A549 (cell line): ENCODE measurements around the gene SYNE2. TPM values are rescaled to one million over a fixed set of nuclear protein-coding genes. Genes with fewer than 3 reads are reported as not detected.

Source experiments
- ATAC-seq, 2 experiments: fragments of 200-7000 bp in 1 of 2; fragments of >200 bp in 1 of 2; cut with Nextera tagmentation in 1 of 2; cut with Tn5 transposase in 1 of 2; 3 replicates each; pipeline versions ENCODE4 v1.8.0 to v1.9.1; 2018 to 2020; ENCODE audit warnings: mild to moderate bottlenecking in 1 of 2, moderate library complexity in 1 of 2
- CTCF ChIA-PET: fragments of 300-600 bp; sonication (Branson Sonifier 250); formaldehyde crosslinking; extraction: SDS; loops from one replicate; lab custom pipeline; 2021; ENCODE audit warnings: antibody characterized with exemption, inconsistent platforms; lab: Yijun Ruan, JAX
- POLR2A ChIA-PET: fragments of 350-600 bp; formaldehyde crosslinking; extraction: SDS; loops from one replicate; lab custom pipeline; 2021; ENCODE audit warnings: antibody characterized with exemption, inconsistent platforms; lab: Yijun Ruan, JAX
- DNase-seq, 2 experiments: peaks; one replicate each; pipeline versions ENCODE4 v3.0.0 to v3.0.0-alpha.2; 2011 to 2016; ENCODE audit warnings: low read depth in 1 of 2, low spot score in 1 of 2
- FAIRE-seq: peaks from 2 replicates; lab custom pipeline; 2011; peaks lifted over from hg19 to GRCh38; lab: Jason Lieb, UNC
- H3K27ac ChIP-seq, 2 experiments: fragments of >200 bp; sonication (Bioruptor Twin); formaldehyde crosslinking; 3 replicates each; pipeline ENCODE4 v1.5.1; 2016 to 2017
- H3K4me1 ChIP-seq: fragments of >200 bp; sonication (Bioruptor Twin); formaldehyde crosslinking; 3 replicates; pipeline ENCODE4 v1.6.1; 2016
- H3K4me2 ChIP-seq: fragments of >200 bp; sonication (Bioruptor Twin); formaldehyde crosslinking; 3 replicates; pipeline ENCODE4 v1.6.1; 2016
- H3K4me3 ChIP-seq: fragments of >200 bp; sonication (Bioruptor Twin); formaldehyde crosslinking; 3 replicates; pipeline ENCODE4 v1.5.1; 2016
- H3K9me3 ChIP-seq: fragments of >200 bp; sonication (Bioruptor Twin); formaldehyde crosslinking; 3 replicates; pipeline ENCODE4 v1.6.1; 2016
- BHLHE40 ChIP-seq: IDR thresholded peaks from 2 replicates; pipeline ENCODE4 v1.6.1; 2012; ENCODE audit warnings: low read depth, low read length, inconsistent platforms
- CEBPB ChIP-seq, 2 experiments: fragments of >200 bp in 1 of 2; sonication (Bioruptor Twin) in 1 of 2; formaldehyde crosslinking in 1 of 2; IDR thresholded peaks; 2 replicates each; pipeline ENCODE4 v1.6.1; 2012 to 2016
- CHD4 ChIP-seq: fragments of 200-600 bp; sonication (generic); IDR thresholded peaks from 2 replicates; pipeline ENCODE4 v1.6.1; 2016; ENCODE audit warnings: antibody characterized with exemption, mild to moderate bottlenecking, borderline replicate concordance
- CTCF ChIP-seq: fragments of >200 bp; sonication (Bioruptor Twin); formaldehyde crosslinking; IDR thresholded peaks from 3 replicates; pipeline ENCODE4 v1.5.1; 2016
- E2F6 ChIP-seq: IDR thresholded peaks from 2 replicates; pipeline ENCODE4 v1.6.1; 2012; ENCODE audit warnings: low read depth, borderline replicate concordance
- EHF ChIP-seq: fragments of 250-450 bp; sonication (Bioruptor Pico); IDR thresholded peaks from 2 replicates; pipeline ENCODE4 v1.5.0; 2020; ENCODE audit warnings: mild to moderate bottlenecking
- ESRRA ChIP-seq: fragments of 150-350 bp; IDR thresholded peaks from 2 replicates; pipeline ENCODE4 v1.6.1; 2014; ENCODE audit warnings: mild to moderate bottlenecking, low read length, borderline replicate concordance
- FOSB ChIP-seq: fragments of 250-450 bp; sonication (Bioruptor Pico); IDR thresholded peaks from 2 replicates; pipeline ENCODE4 v1.5.0; 2020; ENCODE audit warnings: mild to moderate bottlenecking, moderate library complexity
- FOSL2 ChIP-seq, 2 experiments: fragments of 450-650 bp in 1 of 2; fragments of >200 bp in 1 of 2; sonication (Bioruptor Twin) in 1 of 2; formaldehyde crosslinking; IDR thresholded peaks; 2 replicates each; pipeline versions ENCODE4 v1.5.0 to v1.6.1; 2016 to 2020; ENCODE audit warnings: mild to moderate bottlenecking in 1 of 2, moderate library complexity in 1 of 2
- FOXS1 ChIP-seq: fragments of 250-450 bp; sonication (Bioruptor Pico); IDR thresholded peaks from 2 replicates; pipeline ENCODE4 v1.5.0; 2020; ENCODE audit warnings: mild to moderate bottlenecking, moderate library complexity
- HES2 ChIP-seq: fragments of >200 bp; sonication (Bioruptor Twin); formaldehyde crosslinking; IDR thresholded peaks from 2 replicates; pipeline ENCODE4 v1.6.1; 2016
- HEYL ChIP-seq: fragments of 250-450 bp; sonication (Bioruptor Pico); IDR thresholded peaks from 2 replicates; pipeline ENCODE4 v1.8.0; 2021; ENCODE audit warnings: mild to moderate bottlenecking, moderate library complexity
- HMGXB4 ChIP-seq: fragments of 250-450 bp; sonication (Bioruptor Pico); IDR thresholded peaks from 2 replicates; pipeline ENCODE4 v1.5.0; 2021; ENCODE audit warnings: mild to moderate bottlenecking, moderate library complexity, borderline replicate concordance
- HOXA7 ChIP-seq: fragments of 250-450 bp; sonication (Bioruptor Pico); IDR thresholded peaks from 2 replicates; pipeline ENCODE4 v1.5.0; 2020; ENCODE audit warnings: mild to moderate bottlenecking, moderate library complexity
- HOXB13 ChIP-seq: fragments of 250-450 bp; sonication (Bioruptor Pico); IDR thresholded peaks from 2 replicates; pipeline ENCODE4 v1.5.0; 2020; ENCODE audit warnings: low read depth, mild to moderate bottlenecking, moderate library complexity
- HOXB5 ChIP-seq: fragments of 250-450 bp; sonication (Bioruptor Pico); IDR thresholded peaks from 2 replicates; pipeline ENCODE4 v1.5.0; 2020; ENCODE audit warnings: mild to moderate bottlenecking, moderate library complexity
- KDM1A ChIP-seq: fragments of 200-600 bp; sonication (generic); IDR thresholded peaks from 2 replicates; pipeline ENCODE4 v1.6.1; 2016; ENCODE audit warnings: low read depth, mild to moderate bottlenecking
- MAFK ChIP-seq: fragments of 450-650 bp; IDR thresholded peaks from 2 replicates; pipeline ENCODE4 v1.6.1; 2014; ENCODE audit not compliant: partially characterized antibody
- MAZ ChIP-seq: fragments of 150-350 bp; IDR thresholded peaks from 2 replicates; pipeline ENCODE4 v1.6.1; 2014; ENCODE audit warnings: antibody characterized with exemption, low read depth, low read length, borderline replicate concordance
- NFE2L2 ChIP-seq: fragments of 150-350 bp; conservative IDR thresholded peaks from 2 replicates; pipeline ENCODE4 v1.6.1; 2014; ENCODE audit warnings: low read length
- NPAS2 ChIP-seq: fragments of 250-450 bp; sonication (Bioruptor Pico); IDR thresholded peaks from 2 replicates; pipeline ENCODE4 v1.8.0; 2022; ENCODE audit warnings: mild to moderate bottlenecking, moderate library complexity, borderline replicate concordance
- NR3C1 ChIP-seq: fragments of >200 bp; sonication (Bioruptor Twin); formaldehyde crosslinking; IDR thresholded peaks from 3 replicates; pipeline ENCODE4 v1.6.1; 2017
- PBX3 ChIP-seq: IDR thresholded peaks from 2 replicates; pipeline ENCODE4 v1.6.1; 2012
- PHF8 ChIP-seq: fragments of 200-600 bp; sonication (generic); IDR thresholded peaks from 2 replicates; pipeline ENCODE4 v1.6.1; 2016; ENCODE audit warnings: low read depth, mild to moderate bottlenecking, antibody characterized with exemption, moderate library complexity, borderline replicate concordance
- POLR2A ChIP-seq: IDR thresholded peaks from 2 replicates; pipeline ENCODE4 v1.6.1; 2012; ENCODE audit warnings: mild to moderate bottlenecking, low read length
- RARB ChIP-seq: fragments of 250-450 bp; sonication (Bioruptor Pico); IDR thresholded peaks from 2 replicates; pipeline ENCODE4 v1.8.0; 2021; ENCODE audit warnings: mild to moderate bottlenecking, moderate library complexity
- RFX5 ChIP-seq: fragments of 450-650 bp; IDR thresholded peaks from 2 replicates; pipeline ENCODE4 v1.7.1; 2014; ENCODE audit warnings: antibody characterized with exemption, mild to moderate bottlenecking, moderate library complexity
- RNF2 ChIP-seq: fragments of 200-600 bp; sonication (generic); IDR thresholded peaks from 2 replicates; pipeline ENCODE4 v1.6.1; 2016; ENCODE audit warnings: low read depth, mild to moderate bottlenecking, antibody characterized with exemption, moderate library complexity, borderline replicate concordance
- SMC3 ChIP-seq: fragments of >200 bp; sonication (Bioruptor Twin); formaldehyde crosslinking; IDR thresholded peaks from 3 replicates; pipeline ENCODE4 v1.6.1; 2018; ENCODE audit warnings: inconsistent platforms
- TFCP2L1 ChIP-seq: fragments of 250-450 bp; sonication (Bioruptor Pico); IDR thresholded peaks from 2 replicates; pipeline ENCODE4 v1.5.0; 2021; ENCODE audit warnings: mild to moderate bottlenecking
- TP53 ChIP-seq: fragments of 250-450 bp; sonication (Bioruptor Pico); IDR thresholded peaks from 2 replicates; pipeline ENCODE4 v1.5.0; 2021; ENCODE audit warnings: mild to moderate bottlenecking, moderate library complexity
- USF2 ChIP-seq: fragments of 450-650 bp; IDR thresholded peaks from 2 replicates; pipeline ENCODE4 v1.6.1; 2014; ENCODE audit warnings: antibody characterized with exemption
- WGBS: methylation state at CpG from one replicate; pipeline ENCODE4 v1.1.6; 2017; ENCODE audit errors: missing lambda C conversion rate; 5-methylcytosine and 5-hydroxymethylcytosine counted together
- polyA plus RNA-seq, 4 experiments: library from polyadenylated mRNA; depleted of rRNA in 3 of 4; stranded (reverse); fragments of >200 nt; fragmentation: RNase III in 1 of 4; extraction: RNeasy Plus Mini Kit Qiagen cat#74134 plus additional on column Dnase treatment in 1 of 4; gene quantifications; 2 replicates in 3 of 4; 3 replicates in 1 of 4; pipeline ENCODE4 v1.2.3, GENCODE V29; 2011 to 2017

The SYNE2 gene
- polyA plus RNA-seq, 2 of the 4 experiments (the other 2 are of a cell fraction), result 3.4 to 11.3 TPM

GRCh38 chr14:63877550-63877939 lies 24.7 kb downstream of the SYNE2 start:
- ATAC-seq, result no peak
- CTCF ChIA-PET, result no interaction called here
- WGBS, result 98% methylated on average over 3 of the region's 3 CpGs
- Histone ChIP-seq H3K27ac (no peak overlapping the region), H3K4me2 (no peak overlapping the region), H3K4me1 (peaks cover 6% of the 10 kb centered on the region; the same call in 1 of the 3 replicates), H3K9me3 (no peaks in the 10 kb centered on the region), H3K4me3 (no peak overlapping the region)
- no peak for DNase-seq
- TF ChIP-seq HMGXB4 (no peak), MAFK (no peak), FOXS1 (CRISPR knock-in tag) (no peak), PBX3 (no peak), ESRRA (no peak), USF2 (no peak), NFE2L2 (no peak), TFCP2L1 (CRISPR knock-in tag) (no peak), HOXB5 (no peak), NR3C1 (no peak), MAZ (no peak), HOXA7 (CRISPR knock-in tag) (no peak), E2F6 (no peak), HOXB13 (CRISPR knock-in tag) (no peak), CTCF (no peak), CEBPB (IDR thresholded peaks at IDR 0.05) (no peak), HEYL (CRISPR knock-in tag) (no peak), POLR2A (no peak), TP53 (CRISPR knock-in tag) (no peak), RARB (CRISPR knock-in tag) (no peak)
- POLR2A ChIA-PET, result no interaction called here
- FAIRE-seq, result no peak

GRCh38 chr14:63878052-63878451 lies 25.2 kb downstream of the SYNE2 start:
- H3K27ac ChIP-seq, result no peak overlapping the region
- ATAC-seq (no peak), FAIRE-seq (no peak), DNase-seq (no peak)
- ChIA-PET POLR2A (no interaction called here), CTCF (no interaction called here)
- no peak overlapping the region for H3K4me2 ChIP-seq
- no peaks in the 10 kb centered on the region for H3K9me3 ChIP-seq
- 91% methylated on average over 3 of the region's 3 CpGs for WGBS
- H3K4me3 ChIP-seq, result no peak overlapping the region
- H3K4me1 ChIP-seq, result peaks cover 6% of the 10 kb centered on the region; the same call in 1 of the 3 replicates
- TF ChIP-seq MAZ (no peak), FOSB (CRISPR knock-in tag) (no peak), HES2 (no peak), USF2 (no peak), CHD4 (no peak), EHF (CRISPR knock-in tag) (no peak), RFX5 (no peak), FOSL2 (IDR thresholded peaks at IDR 0.05) (no peak), FOSL2 (CRISPR knock-in tag; IDR thresholded peaks at IDR 0.05) (no peak), KDM1A (no peak), NPAS2 (no peak), PHF8 (no peak), POLR2A (no peak), BHLHE40 (no peak), SMC3 (no peak), RNF2 (no peak)
